Duodenal mucosa (tissue), 2 donors: ENCODE measurements around the gene ENTHD1.
"Not testable (repeated sequence)": the region's sequence is repeated elsewhere in the genome, so short reads cannot be mapped to it uniquely, and the experiment has no call there.

Source experiments
- H3K27ac ChIP-seq: one replicate; pipeline ENCODE4 v1.7.0; 2013; ENCODE audit warnings: low read depth, low read length
- H3K27me3 ChIP-seq, 2 donors: one replicate each; pipeline ENCODE4 v1.7.0; 2013; ENCODE audit warnings: low read length in 2 of 2, control low read depth in 1 of 2; ENCODE audit not compliant: insufficient read depth in 2 of 2, control insufficient read depth in 1 of 2
- H3K36me3 ChIP-seq, 2 donors: one replicate each; pipeline ENCODE4 v1.7.0; 2013; ENCODE audit warnings: low read length in 2 of 2, control low read depth in 1 of 2; ENCODE audit not compliant: insufficient read depth in 2 of 2, control insufficient read depth in 1 of 2
- H3K4me1 ChIP-seq, 2 donors: one replicate each; pipeline ENCODE4 v1.7.0; 2013; ENCODE audit warnings: low read length in 2 of 2, control low read depth in 1 of 2; ENCODE audit not compliant: insufficient read depth in 2 of 2, control insufficient read depth in 1 of 2
- H3K4me3 ChIP-seq, 2 donors: one replicate each; pipeline ENCODE4 v1.7.0; 2013; ENCODE audit warnings: low read length in 2 of 2, low read depth in 1 of 2
- H3K9ac ChIP-seq, 2 donors: one replicate each; pipeline ENCODE4 v1.7.0; 2013; ENCODE audit warnings: low read length in 2 of 2, low read depth in 1 of 2
- H3K9me3 ChIP-seq, 2 donors: one replicate each; pipeline ENCODE4 v1.7.0; 2013; ENCODE audit warnings: low read length in 2 of 2, control low read depth in 1 of 2; ENCODE audit not compliant: control insufficient read depth in 1 of 2

ENTHD1 gene

DNA sequence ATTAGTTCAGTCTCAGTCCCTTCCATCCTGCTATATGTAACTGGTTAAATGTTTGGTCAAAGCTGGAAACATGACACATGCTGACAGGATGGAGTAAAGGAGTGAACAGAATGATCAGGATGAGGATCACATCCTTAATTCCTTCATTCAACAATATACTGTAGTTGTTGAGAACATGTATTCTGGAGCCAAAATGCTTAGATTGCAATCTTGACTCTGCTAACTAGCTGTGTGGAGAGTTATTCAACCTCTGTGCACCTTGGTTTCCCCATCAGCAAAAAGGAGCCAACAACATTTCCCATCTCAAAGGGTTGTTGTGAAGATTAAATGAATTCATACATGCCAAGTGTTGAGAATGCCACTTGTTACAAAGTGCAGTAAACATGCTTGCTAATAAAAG is 12.8 kb downstream of the ENTHD1 start:
- Histone ChIP-seq H3K9me3 (no peaks in the 10 kb centered on the region), H3K4me3 (no peak overlapping the region), H3K27ac (no peak overlapping the region), H3K27me3 (peaks cover 0 to 12% of the 10 kb centered on the region in 2 donors), H3K4me1 (no peaks in the 10 kb centered on the region), H3K9ac (no peak overlapping the region), H3K36me3 (no peaks in the 10 kb centered on the region)

- Histone ChIP-seq H3K4me3 (no peak overlapping the region), H3K9ac (no peak overlapping the region), H3K9me3 (no peaks in the 10 kb centered on the region), H3K4me1 (no peaks in the 10 kb centered on the region), H3K36me3 (no peaks in the 10 kb centered on the region), H3K27ac (no peak overlapping the region), H3K27me3 (peaks cover 0 to 12% of the 10 kb centered on the region in 2 donors)
These were observed 16.3 kb downstream of the ENTHD1 start for GRCh38 chr22:39877079-39877845.

DNA sequence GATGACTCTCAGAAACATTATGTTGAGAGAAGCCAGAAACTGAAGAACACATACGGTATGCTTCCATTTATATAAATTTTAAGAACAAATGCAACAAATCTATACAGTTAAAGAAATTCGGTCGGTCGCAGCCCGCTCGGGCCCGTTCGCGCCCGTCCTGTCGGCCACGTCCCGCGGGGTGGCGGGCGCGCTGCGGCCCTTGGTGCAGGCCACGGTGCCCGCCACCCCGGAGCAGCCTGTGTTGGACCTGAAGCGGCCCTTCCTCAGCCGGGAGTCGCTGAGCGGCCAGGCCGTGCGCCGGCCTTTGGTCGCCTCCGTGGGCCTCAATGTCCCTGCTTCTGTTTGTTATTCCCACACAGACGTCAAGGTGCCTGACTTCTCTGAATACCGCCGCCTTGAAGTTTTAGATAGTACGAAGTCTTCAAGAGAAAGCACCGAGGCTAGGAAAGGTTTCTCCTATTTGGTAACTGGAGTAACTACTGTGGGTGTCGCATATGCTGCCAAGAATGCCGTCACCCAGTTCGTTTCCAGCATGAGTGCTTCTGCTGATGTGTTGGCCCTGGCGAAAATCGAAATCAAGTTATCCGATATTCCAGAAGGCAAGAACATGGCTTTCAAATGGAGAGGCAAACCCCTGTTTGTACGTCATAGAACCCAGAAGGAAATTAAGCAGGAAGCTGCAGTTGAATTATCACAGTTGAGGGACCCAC is 18.2 kb downstream of the ENTHD1 start:
- not testable (repeated sequence) for H3K4me3 ChIP-seq, H3K4me1 ChIP-seq, H3K36me3 ChIP-seq, H3K27me3 ChIP-seq, H3K9me3 ChIP-seq, H3K27ac ChIP-seq, H3K9ac ChIP-seq

DNA sequence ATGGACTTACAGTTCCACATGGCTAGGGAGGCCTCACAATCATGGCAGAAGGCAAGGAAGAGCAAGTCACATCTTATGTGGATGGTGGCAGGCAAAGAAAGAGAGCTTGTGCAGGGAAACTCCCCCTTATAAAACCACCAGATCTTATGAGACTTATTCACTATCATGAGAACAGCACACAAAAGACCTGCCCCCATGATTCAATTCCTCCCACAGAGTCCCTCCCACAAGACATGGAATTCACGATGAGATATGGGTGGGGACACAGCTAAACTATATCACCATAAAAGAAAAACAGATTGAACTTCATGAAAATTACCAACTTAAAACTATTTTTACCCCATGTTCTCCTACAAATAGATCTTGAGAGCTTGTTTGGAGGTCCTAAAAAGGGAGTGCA is 19.6 kb downstream of the ENTHD1 start:
- Histone ChIP-seq H3K27me3 (peaks cover 0 to 8% of the 10 kb centered on the region in 2 donors), H3K9ac (no peak overlapping the region), H3K27ac (no peak overlapping the region), H3K36me3 (no peaks in the 10 kb centered on the region), H3K4me3 (no peak overlapping the region), H3K4me1 (no peaks in the 10 kb centered on the region), H3K9me3 (no peaks in the 10 kb centered on the region)

GRCh38 chr22:39872548-39872947 is 21.0 kb downstream of the ENTHD1 start:
- Histone ChIP-seq H3K9me3 (no peaks in the 10 kb centered on the region), H3K9ac (no peak overlapping the region), H3K27ac (no peak overlapping the region), H3K36me3 (no peaks in the 10 kb centered on the region), H3K27me3 (peaks cover 0 to 7% of the 10 kb centered on the region in 2 donors), H3K4me1 (no peaks in the 10 kb centered on the region), H3K4me3 (no peak overlapping the region)

DNA sequence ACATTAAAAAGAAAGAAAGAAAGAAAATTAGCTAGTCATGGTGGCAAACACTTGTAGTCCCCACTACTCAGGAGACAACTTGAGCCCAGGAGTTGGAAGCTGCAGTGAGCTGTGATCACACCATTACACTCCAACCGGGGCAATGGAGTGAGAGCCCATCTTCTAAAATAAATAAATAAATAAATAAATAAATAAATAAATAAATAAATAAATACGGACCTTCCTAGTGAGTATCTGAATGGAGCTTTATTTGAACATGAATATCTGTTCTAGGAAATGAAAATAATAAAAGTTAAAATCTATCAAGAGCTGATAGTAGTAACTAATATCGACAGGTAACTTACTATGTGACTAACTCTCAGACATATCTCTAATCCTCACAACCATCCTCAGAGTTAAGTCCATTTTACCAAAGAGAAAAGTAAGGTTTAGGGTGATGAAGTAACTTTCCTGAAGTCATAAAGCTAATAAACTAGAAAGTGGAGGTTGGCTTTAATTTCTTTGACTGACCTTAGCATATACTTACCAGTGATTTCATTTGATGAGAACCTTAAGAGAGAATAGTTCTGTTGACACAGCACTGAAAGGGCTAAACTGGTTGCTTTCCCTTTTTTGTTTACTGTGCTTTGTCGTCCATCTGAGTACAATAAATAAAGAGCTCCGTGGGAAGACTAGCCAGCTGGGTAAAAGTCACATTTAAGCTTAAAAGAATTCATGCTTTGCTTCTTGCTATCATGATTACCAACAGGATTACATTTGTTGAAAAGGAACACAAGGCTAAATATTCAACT is 22.4 kb downstream of the ENTHD1 start:
- Histone ChIP-seq H3K9ac (no peak overlapping the region), H3K27ac (no peak overlapping the region), H3K9me3 (no peaks in the 10 kb centered on the region), H3K4me3 (no peak overlapping the region), H3K36me3 (no peaks in the 10 kb centered on the region), H3K27me3 (no peaks in the 10 kb centered on the region), H3K4me1 (no peaks in the 10 kb centered on the region)

GRCh38 chr22:39869797-39870196 is 23.8 kb downstream of the ENTHD1 start:
- H3K27ac ChIP-seq = not testable (repeated sequence)

DNA sequence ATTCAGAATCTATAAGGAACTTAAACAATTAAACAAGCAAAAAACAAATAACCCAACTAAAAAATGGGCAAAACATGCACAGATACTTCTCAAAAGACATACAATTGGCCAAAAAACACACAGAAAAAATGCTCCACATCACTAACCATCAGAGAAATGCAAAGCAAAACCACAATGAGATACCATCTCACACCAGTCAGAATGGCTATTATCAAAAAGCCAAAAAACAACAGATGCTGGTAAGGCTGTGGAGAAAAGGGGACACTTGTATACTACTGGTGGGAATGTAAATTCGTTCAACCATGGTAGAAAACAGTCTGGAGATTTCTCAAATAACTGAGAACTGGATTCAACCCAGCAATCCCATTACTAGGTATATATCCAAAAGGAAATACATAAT is 24.8 kb downstream of the ENTHD1 start:
- Histone ChIP-seq H3K4me1 (no peaks in the 10 kb centered on the region), H3K27me3 (no peaks in the 10 kb centered on the region), H3K9me3 (no peaks in the 10 kb centered on the region), H3K4me3 (no peak overlapping the region), H3K27ac (no peak overlapping the region), H3K9ac (no peak overlapping the region), H3K36me3 (no peaks in the 10 kb centered on the region)

More at GRCh38 chr22:39869797-39870196, 23.8 kb downstream of the ENTHD1 start:
- not testable (repeated sequence) for H3K9ac ChIP-seq, H3K9me3 ChIP-seq, H3K4me3 ChIP-seq, H3K36me3 ChIP-seq, H3K27me3 ChIP-seq, H3K4me1 ChIP-seq

- H3K9ac ChIP-seq = no peak overlapping the region
- H3K4me1 ChIP-seq = no peaks in the 10 kb centered on the region
- no peaks in the 10 kb centered on the region for H3K36me3 ChIP-seq
- H3K27ac ChIP-seq = no peak overlapping the region
- H3K9me3 ChIP-seq = no peaks in the 10 kb centered on the region
- no peaks in the 10 kb centered on the region for H3K27me3 ChIP-seq
- no peak overlapping the region for H3K4me3 ChIP-seq
These were observed 33.5 kb downstream of the ENTHD1 start for GRCh38 chr22:39859903-39860588.
